Activated T-cell treated with anti-CD3 and anti-CD28 coated beads, Interleukin-2, amount 50 U/mL, for 4 hours (primary cell): Measurements from ENCODE around the gene HCFC1R1. TPM values are rescaled to one million over a fixed set of nuclear protein-coding genes. Genes with fewer than 3 reads are reported as not detected.

Experiments
- ATAC-seq, 2 donors: fragments of 200-7000 bp; cut with Tn5 transposase; one replicate each; pipeline ENCODE4 v1.10.0; 2021
- DNase-seq: peaks from one replicate; pipeline ENCODE4 v3.0.0-alpha.2; 2020
- H3K27me3 Mint-ChIP-seq: one replicate; pipeline ENCODE4 v1.8.0; 2021; ENCODE audit warnings: low read depth, mixed read lengths
- H3K36me3 Mint-ChIP-seq: one replicate; pipeline ENCODE4 v1.8.0; 2022; ENCODE audit warnings: mixed read lengths; ENCODE audit not compliant: insufficient read depth
- H3K4me1 Mint-ChIP-seq: one replicate; pipeline ENCODE4 v1.8.0; 2021; ENCODE audit warnings: low read depth, mixed read lengths
- H3K4me3 Mint-ChIP-seq: one replicate; pipeline ENCODE4 v1.8.0; 2021; ENCODE audit warnings: mild to moderate bottlenecking, moderate library complexity, mixed read lengths
- H3K9me3 Mint-ChIP-seq: one replicate; pipeline ENCODE4 v1.8.0; 2021; ENCODE audit warnings: mixed read lengths
- total RNA-seq, 3 donors: library from RNA; stranded (reverse); gene quantifications; one replicate each; pipeline ENCODE4 v1.2.1, GENCODE V29; 2021

HCFC1R1 gene
- total RNA-seq, 3 donors from 2014 or later, result 32.7 to 36.9 (median 33.9) TPM

- H3K4me1 Mint-ChIP-seq, result peaks cover 53% of the 10 kb centered on the region
Measured at GRCh38 chr16:3021449-3022207, 2.1 kb downstream of the HCFC1R1 start.

GRCh38 chr16:3020604-3021448, 2.9 kb downstream of the HCFC1R1 start:
- Mint-ChIP-seq H3K4me3 (peak overlapping the region; percentile 87), H3K36me3 (peaks cover 2% of the 10 kb centered on the region), H3K9me3 (no peaks in the 10 kb centered on the region), H3K4me1 (peaks cover 53% of the 10 kb centered on the region), H3K27me3 (peaks cover 6% of the 10 kb centered on the region)
- DNase-seq (peak; percentile 74), ATAC-seq (peak in 1 of 2 donors; percentile 1)

More at GRCh38 chr16:3021449-3022207, 2.1 kb downstream of the HCFC1R1 start:
- Mint-ChIP-seq H3K9me3 (no peaks in the 10 kb centered on the region), H3K27me3 (peaks cover 4% of the 10 kb centered on the region), H3K4me3 (peak overlapping the region; percentile 87), H3K36me3 (peaks cover 9% of the 10 kb centered on the region)
- DNase-seq (peak; percentile 90), ATAC-seq (peak; percentile 42 to 51)

GRCh38 chr16:3020247-3020603, 3.5 kb downstream of the HCFC1R1 start, which contains the start of gene TNFRSF12A:
Gene TNFRSF12A, plus strand, starts transcription at chr16:3020368. Its CDS starts 30 bp downstream, at chr16:3020398.
- peak within 1 kb of the TSS; percentile 87 for H3K4me3 Mint-ChIP-seq
- peaks cover 2% of the 10 kb centered on the region for H3K36me3 Mint-ChIP-seq
- no peaks in the 10 kb centered on the region for H3K9me3 Mint-ChIP-seq
- ATAC-seq (peak in 1 of 2 donors; percentile 5), DNase-seq (peak; percentile 59)
- H3K4me1 Mint-ChIP-seq, result peaks cover 53% of the 10 kb centered on the region
- peaks cover 6% of the 10 kb centered on the region for H3K27me3 Mint-ChIP-seq

GRCh38 chr16:3019594-3020246, 4.0 kb downstream of the HCFC1R1 start:
- ATAC-seq (no peak), DNase-seq (no peak)
- H3K27me3 Mint-ChIP-seq, result peaks cover 6% of the 10 kb centered on the region
- peak overlapping the region; percentile 82 for H3K4me3 Mint-ChIP-seq
- no peaks in the 10 kb centered on the region for H3K9me3 Mint-ChIP-seq
- H3K4me1 Mint-ChIP-seq, result peaks cover 53% of the 10 kb centered on the region
- peaks cover 2% of the 10 kb centered on the region for H3K36me3 Mint-ChIP-seq

- no peak for ATAC-seq
Measured at GRCh38 chr16:3017794-3018506, 5.8 kb downstream of the HCFC1R1 start, which contains the start of gene CLDN6. Gene CLDN6, minus strand, starts transcription at chr16:3018183. Its CDS starts 2,162 bp downstream, at chr16:3016021.

GRCh38 chr16:3017344-3017743, 6.4 kb downstream of the HCFC1R1 start:
- Mint-ChIP-seq H3K4me1 (peaks cover 33% of the 10 kb centered on the region), H3K36me3 (no peaks in the 10 kb centered on the region), H3K27me3 (peaks cover 8% of the 10 kb centered on the region), H3K4me3 (no peak overlapping the region), H3K9me3 (no peaks in the 10 kb centered on the region)
- ATAC-seq (no peak), DNase-seq (no peak)

More at GRCh38 chr16:3017794-3018506, 5.8 kb downstream of the HCFC1R1 start, which contains the start of gene CLDN6:
- DNase-seq, result peak; percentile 34
- Mint-ChIP-seq H3K4me1 (peaks cover 39% of the 10 kb centered on the region), H3K9me3 (no peaks in the 10 kb centered on the region), H3K27me3 (peaks cover 8% of the 10 kb centered on the region), H3K4me3 (no peak within 1 kb of the TSS), H3K36me3 (no peaks in the 10 kb centered on the region)

GRCh38 chr16:3015865-3016521, 7.7 kb downstream of the HCFC1R1 start:
- no peaks in the 10 kb centered on the region for H3K36me3 Mint-ChIP-seq
- peaks cover 8% of the 10 kb centered on the region for H3K27me3 Mint-ChIP-seq
- H3K4me1 Mint-ChIP-seq, result peaks cover 21% of the 10 kb centered on the region
- no peaks in the 10 kb centered on the region for H3K9me3 Mint-ChIP-seq
- ATAC-seq (no peak), DNase-seq (no peak)
- no peak overlapping the region for H3K4me3 Mint-ChIP-seq

- Mint-ChIP-seq H3K4me1 (peaks cover 16% of the 10 kb centered on the region), H3K27me3 (peaks cover 8% of the 10 kb centered on the region), H3K4me3 (no peak overlapping the region), H3K9me3 (no peaks in the 10 kb centered on the region), H3K36me3 (no peaks in the 10 kb centered on the region)
- ATAC-seq, result no peak
- DNase-seq, result no peak
Measured at GRCh38 chr16:3014971-3015370, 8.8 kb downstream of the HCFC1R1 start.

- ATAC-seq (no peak), DNase-seq (no peak)
- Mint-ChIP-seq H3K9me3 (no peaks in the 10 kb centered on the region), H3K4me1 (peaks cover 10% of the 10 kb centered on the region), H3K36me3 (no peaks in the 10 kb centered on the region), H3K4me3 (no peak overlapping the region), H3K27me3 (peaks cover 7% of the 10 kb centered on the region)
Measured at GRCh38 chr16:3013998-3014690, 9.6 kb downstream of the HCFC1R1 start.

- H3K4me3 Mint-ChIP-seq, result no peak overlapping the region
- H3K27me3 Mint-ChIP-seq, result peaks cover 7% of the 10 kb centered on the region
- peaks cover 7% of the 10 kb centered on the region for H3K4me1 Mint-ChIP-seq
- H3K36me3 Mint-ChIP-seq, result no peaks in the 10 kb centered on the region
- DNase-seq (no peak), ATAC-seq (no peak)
- H3K9me3 Mint-ChIP-seq, result no peaks in the 10 kb centered on the region
Measured at GRCh38 chr16:3013491-3013951, 10.2 kb downstream of the HCFC1R1 start.

- Mint-ChIP-seq H3K27me3 (peaks cover 7% of the 10 kb centered on the region), H3K4me1 (peaks cover 7% of the 10 kb centered on the region), H3K36me3 (no peaks in the 10 kb centered on the region), H3K4me3 (no peak within 1 kb of the TSS), H3K9me3 (no peaks in the 10 kb centered on the region)
- peak; percentile 49 to 56 for ATAC-seq
- no peak for DNase-seq
Measured at GRCh38 chr16:3012828-3013420, 10.8 kb downstream of the HCFC1R1 start, which contains the start of gene CLDN9. Gene CLDN9, plus strand, starts transcription at chr16:3012923. Its CDS starts 440 bp downstream, at chr16:3013363.

GRCh38 chr16:3012246-3012645, 11.5 kb downstream of the HCFC1R1 start:
- Mint-ChIP-seq H3K4me3 (no peak overlapping the region), H3K36me3 (no peaks in the 10 kb centered on the region), H3K4me1 (peaks cover 13% of the 10 kb centered on the region), H3K27me3 (peaks cover 7% of the 10 kb centered on the region), H3K9me3 (no peaks in the 10 kb centered on the region)
- DNase-seq (no peak), ATAC-seq (no peak)
